ENCODE data around the gene HIGD2A. TPM values are rescaled to one million over a fixed set of nuclear protein-coding genes. Genes with fewer than 3 reads are reported as not detected.
A peak's percentile ranks its signal among the peaks of the same experiment; 100 is the strongest.

HIGD2A gene
- total and polyA plus RNA-seq, 2 donors, result 116 to 161 TPM

DNA sequence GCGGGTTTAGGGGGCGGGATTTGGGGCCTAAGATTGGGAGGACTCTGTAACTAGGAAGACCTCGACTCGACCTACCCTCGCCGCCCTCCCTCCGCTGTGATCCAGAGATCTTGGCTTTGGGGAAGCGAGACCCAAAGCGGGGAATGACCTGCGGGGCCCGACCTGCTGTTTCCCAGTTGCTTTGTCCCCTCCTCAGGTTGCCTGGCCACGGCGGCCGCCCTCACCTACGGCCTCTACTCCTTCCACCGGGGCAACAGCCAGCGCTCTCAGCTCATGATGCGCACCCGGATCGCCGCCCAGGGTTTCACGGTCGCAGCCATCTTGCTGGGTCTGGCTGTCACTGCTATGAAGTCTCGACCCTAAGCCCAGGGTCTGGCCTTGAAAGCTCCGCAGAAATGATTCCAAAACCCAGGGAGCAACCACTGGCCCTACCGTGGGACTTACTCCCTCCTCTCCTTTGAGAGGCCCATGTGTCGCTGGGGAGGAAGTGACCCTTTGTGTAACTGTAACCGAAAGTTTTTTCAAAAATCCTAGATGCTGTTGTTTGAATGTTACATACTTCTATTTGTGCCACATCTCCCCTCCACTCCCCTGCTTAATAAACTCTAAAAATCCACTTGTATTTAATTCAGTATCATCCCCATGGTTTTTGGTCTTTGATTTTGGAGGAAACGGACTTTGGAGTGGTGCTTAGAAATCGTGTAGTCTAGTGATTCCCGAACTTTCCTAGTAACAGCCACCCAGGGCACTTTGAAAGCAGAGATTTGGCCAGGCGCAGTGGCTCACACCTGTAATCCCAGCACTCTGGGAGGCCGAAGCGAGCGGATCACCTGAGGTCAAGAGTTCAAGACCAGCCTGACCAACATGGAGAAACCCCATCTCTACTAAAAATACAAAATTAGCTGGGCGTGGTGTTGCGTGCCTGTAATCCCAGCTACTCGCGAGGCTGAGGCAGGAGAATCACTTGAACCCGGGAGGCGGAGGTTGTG is 878 bp downstream of the HIGD2A start:
- Histone ChIP-seq H3K27me3 (ENCODE audit: control insufficient read depth in 2 of 2, insufficient read depth in 1 of 2, low read length in 1 of 2) (no peaks in the 10 kb centered on the region), H3K4me1 (ENCODE audit: control insufficient read depth in 2 of 2, insufficient read depth in 2 of 2, low read length in 2 of 2) (peaks cover 7 to 22% of the 10 kb centered on the region in 2 donors), H3K27ac (ENCODE audit: low read depth in 1 of 2, low read length in 1 of 2) (peak overlapping the region; percentile 95 to 98), H3K9me3 (ENCODE audit: control insufficient read depth in 2 of 2, insufficient read depth in 1 of 2, low read length in 1 of 2) (peaks cover 0 to 7% of the 10 kb centered on the region in 2 donors), H3K4me3 (ENCODE audit: low read length in 2 of 2) (peak overlapping the region; percentile 70 to 97), H3K36me3 (ENCODE audit: control insufficient read depth in 2 of 2, insufficient read depth in 2 of 2, low read length in 1 of 2) (peaks cover 34 to 51% of the 10 kb centered on the region in 2 donors)
- no peak for DNase-seq (ENCODE audit: low read depth in 6 of 9, low spot score in 9 of 9)
- WGBS, result 29% methylated on average over 41 of the region's 41 CpGs

DNA sequence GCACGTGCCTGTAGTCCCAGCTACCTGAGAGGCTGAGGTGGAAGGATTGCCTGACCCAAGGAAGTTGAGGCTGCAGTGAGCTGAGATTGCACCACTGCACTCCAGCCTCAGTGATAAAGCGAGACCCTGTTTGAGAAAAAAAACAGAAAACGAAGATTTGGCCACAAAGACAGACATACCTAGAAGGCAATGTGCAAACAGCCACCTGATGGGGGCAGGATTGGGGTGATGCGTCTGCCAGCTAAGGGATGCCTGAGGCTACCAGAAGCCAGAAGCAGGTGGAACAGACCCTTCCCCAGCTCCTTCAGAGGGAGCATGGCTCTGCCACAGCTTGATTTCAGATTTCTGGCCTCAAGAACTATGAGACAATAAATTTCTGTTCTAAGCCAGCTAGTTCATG is 2.9 kb downstream of the HIGD2A start:
- DNase-seq (ENCODE audit: low read depth in 6 of 9, low spot score in 9 of 9), result no peak
- peaks cover 39% of the 10 kb centered on the region in 2 donors for H3K36me3 ChIP-seq (ENCODE audit: control insufficient read depth in 2 of 2, insufficient read depth in 2 of 2, low read length in 1 of 2)
- 83% methylated on average over 4 of the region's 4 CpGs for WGBS

DNA sequence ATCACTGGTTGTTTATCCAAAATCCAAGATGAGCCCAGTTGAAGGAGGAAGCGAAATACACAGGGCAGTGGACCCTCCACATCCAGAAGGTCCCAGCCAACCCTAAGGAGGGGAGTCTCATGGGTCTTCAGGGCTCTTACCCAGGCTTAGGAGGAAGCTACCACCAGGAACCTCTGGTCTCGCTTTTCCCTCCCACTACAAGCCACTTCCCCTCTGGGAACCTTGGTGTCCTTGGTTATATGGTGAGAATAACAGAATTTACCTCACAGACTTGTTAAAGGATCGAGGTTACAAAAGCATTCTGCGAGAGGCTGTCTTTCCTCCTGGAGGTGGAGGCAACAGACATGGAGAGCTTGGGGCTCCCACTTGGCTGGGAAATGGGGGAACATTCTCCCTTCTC is 3.4 kb downstream of the HIGD2A start:
- H3K27ac ChIP-seq (ENCODE audit: low read depth in 1 of 2, low read length in 1 of 2), result no peak overlapping the region

More for the DNA sequence above, 2.9 kb downstream of the HIGD2A start:
- Histone ChIP-seq H3K27me3 (ENCODE audit: control insufficient read depth in 2 of 2, insufficient read depth in 1 of 2, low read length in 1 of 2) (no peaks in the 10 kb centered on the region), H3K9me3 (ENCODE audit: control insufficient read depth in 2 of 2, insufficient read depth in 1 of 2, low read length in 1 of 2) (peaks cover 0 to 7% of the 10 kb centered on the region in 2 donors), H3K27ac (ENCODE audit: low read depth in 1 of 2, low read length in 1 of 2) (no peak overlapping the region), H3K4me1 (ENCODE audit: control insufficient read depth in 2 of 2, insufficient read depth in 2 of 2, low read length in 2 of 2) (peaks cover 7 to 21% of the 10 kb centered on the region in 2 donors), H3K4me3 (ENCODE audit: low read length in 2 of 2) (no peak overlapping the region)

DNA sequence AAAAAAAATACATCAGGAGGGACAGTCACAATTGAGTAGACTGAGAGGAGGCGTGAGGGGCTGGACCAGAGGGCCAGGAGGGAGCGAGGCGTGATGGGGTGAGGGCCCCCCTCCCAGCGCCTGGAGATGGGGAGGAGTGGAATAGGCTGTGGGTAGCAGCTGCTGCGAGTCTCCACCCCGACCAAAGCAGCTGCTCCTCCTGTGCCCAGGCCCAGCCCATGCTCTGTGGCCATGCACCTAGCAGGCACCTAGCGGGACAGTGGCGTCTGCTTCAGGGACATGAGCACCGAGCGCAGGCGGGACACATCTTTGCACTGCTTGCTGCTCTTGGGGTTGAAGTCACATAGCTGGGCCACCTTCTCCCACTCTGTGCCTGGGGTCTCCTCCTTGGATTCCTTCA is 4.0 kb downstream of the HIGD2A start:
- WGBS, result 97% methylated on average over 11 of the region's 11 CpGs
- no peaks in the 10 kb centered on the region for H3K27me3 ChIP-seq (ENCODE audit: control insufficient read depth in 2 of 2, insufficient read depth in 1 of 2, low read length in 1 of 2)
- H3K4me1 ChIP-seq (ENCODE audit: control insufficient read depth in 2 of 2, insufficient read depth in 2 of 2, low read length in 2 of 2), result peaks cover 2 to 13% of the 10 kb centered on the region in 2 donors
- no peak overlapping the region for H3K27ac ChIP-seq (ENCODE audit: low read depth in 1 of 2, low read length in 1 of 2)
- no peak for DNase-seq (ENCODE audit: low read depth in 6 of 9, low spot score in 9 of 9)
- peaks cover 41 to 49% of the 10 kb centered on the region in 2 donors for H3K36me3 ChIP-seq (ENCODE audit: control insufficient read depth in 2 of 2, insufficient read depth in 2 of 2, low read length in 1 of 2)
- H3K4me3 ChIP-seq (ENCODE audit: low read length in 2 of 2), result no peak overlapping the region
- peaks cover 0 to 7% of the 10 kb centered on the region in 2 donors for H3K9me3 ChIP-seq (ENCODE audit: control insufficient read depth in 2 of 2, insufficient read depth in 1 of 2, low read length in 1 of 2)

More for the DNA sequence above, 3.4 kb downstream of the HIGD2A start:
- peaks cover 41 to 43% of the 10 kb centered on the region in 2 donors for H3K36me3 ChIP-seq (ENCODE audit: control insufficient read depth in 2 of 2, insufficient read depth in 2 of 2, low read length in 1 of 2)
- 98% methylated on average over 4 of the region's 4 CpGs for WGBS
- no peak overlapping the region for H3K4me3 ChIP-seq (ENCODE audit: low read length in 2 of 2)
- H3K27me3 ChIP-seq (ENCODE audit: control insufficient read depth in 2 of 2, insufficient read depth in 1 of 2, low read length in 1 of 2), result no peaks in the 10 kb centered on the region
- H3K4me1 ChIP-seq (ENCODE audit: control insufficient read depth in 2 of 2, insufficient read depth in 2 of 2, low read length in 2 of 2), result peaks cover 7 to 18% of the 10 kb centered on the region in 2 donors
- no peak for DNase-seq (ENCODE audit: low read depth in 6 of 9, low spot score in 9 of 9)
- H3K9me3 ChIP-seq (ENCODE audit: control insufficient read depth in 2 of 2, insufficient read depth in 1 of 2, low read length in 1 of 2), result peaks cover 0 to 7% of the 10 kb centered on the region in 2 donors

DNA sequence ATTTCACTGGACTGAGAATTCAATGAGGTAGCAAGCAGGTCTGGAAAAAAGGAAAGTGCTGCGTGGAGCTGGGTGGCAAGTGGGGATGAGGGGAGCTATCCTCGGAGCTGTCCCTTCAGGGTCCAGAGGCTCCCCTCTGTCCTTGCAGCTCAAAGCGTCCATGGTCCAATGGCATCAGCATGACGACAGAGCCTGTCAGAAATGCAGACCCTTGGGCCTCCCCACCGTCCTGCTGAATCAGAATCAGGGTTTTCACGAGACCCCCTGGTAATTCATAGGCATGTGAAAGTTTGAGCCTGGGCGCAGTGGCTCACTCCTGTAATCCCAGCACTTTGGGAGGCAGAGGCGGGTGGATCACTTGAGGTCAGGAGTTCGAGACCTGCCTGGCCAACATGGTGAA is 5.5 kb downstream of the HIGD2A start:
- 97% methylated on average over 9 of the region's 9 CpGs for WGBS

DNA sequence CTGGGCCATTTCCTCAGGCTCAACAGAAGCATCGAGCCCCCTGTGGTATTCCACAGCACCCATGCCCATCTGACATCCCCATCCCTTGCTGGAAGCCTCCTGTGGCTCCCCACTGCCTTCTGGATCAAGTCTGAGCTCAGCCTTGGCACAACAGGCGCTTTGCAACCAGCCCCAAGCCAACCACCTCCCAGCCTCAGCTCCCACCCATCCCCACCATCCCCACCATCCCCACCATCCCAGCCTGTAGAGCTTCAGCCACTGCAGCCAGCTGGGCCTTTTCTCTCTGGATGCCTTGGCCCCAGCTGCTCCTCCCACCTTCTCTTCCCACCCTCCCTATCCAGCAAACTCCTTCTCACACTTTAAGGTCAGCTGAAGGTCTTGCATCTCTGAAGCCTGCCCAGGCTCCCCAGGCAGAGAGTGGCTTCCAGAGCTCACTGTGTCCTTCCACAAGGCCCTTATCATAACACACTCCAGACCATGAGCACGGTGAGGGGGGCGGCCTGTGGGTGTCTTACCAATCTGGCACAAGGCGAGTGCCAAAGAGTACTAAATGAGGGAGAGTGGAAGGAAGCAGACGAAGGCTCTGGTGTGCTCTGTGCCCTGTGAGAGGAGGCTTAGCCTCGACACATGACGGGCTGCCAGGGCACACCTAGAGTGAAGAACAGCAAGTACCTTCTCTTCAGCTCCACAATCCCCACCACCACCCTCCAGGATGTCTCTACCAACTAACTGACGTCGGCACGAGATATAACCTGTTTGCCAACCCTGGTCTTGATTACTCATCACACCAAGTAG is 6.5 kb downstream of the HIGD2A start:
- DNase-seq (ENCODE audit: low read depth in 6 of 9, low spot score in 9 of 9), result no peak
- H3K4me1 ChIP-seq (ENCODE audit: control insufficient read depth in 2 of 2, insufficient read depth in 2 of 2, low read length in 2 of 2), result no peaks in the 10 kb centered on the region
- H3K4me3 ChIP-seq (ENCODE audit: low read length in 2 of 2), result no peak overlapping the region
- no peaks in the 10 kb centered on the region for H3K27me3 ChIP-seq (ENCODE audit: control insufficient read depth in 2 of 2, insufficient read depth in 1 of 2, low read length in 1 of 2)
- peaks cover 44 to 52% of the 10 kb centered on the region in 2 donors for H3K36me3 ChIP-seq (ENCODE audit: control insufficient read depth in 2 of 2, insufficient read depth in 2 of 2, low read length in 1 of 2)
- H3K9me3 ChIP-seq (ENCODE audit: control insufficient read depth in 2 of 2, insufficient read depth in 1 of 2, low read length in 1 of 2), result no peaks in the 10 kb centered on the region
- WGBS, result 95% methylated on average over 11 of the region's 11 CpGs
- no peak overlapping the region for H3K27ac ChIP-seq (ENCODE audit: low read depth in 1 of 2, low read length in 1 of 2)

More for the DNA sequence above, 5.5 kb downstream of the HIGD2A start:
- Histone ChIP-seq H3K27me3 (ENCODE audit: control insufficient read depth in 2 of 2, insufficient read depth in 1 of 2, low read length in 1 of 2) (no peaks in the 10 kb centered on the region), H3K9me3 (ENCODE audit: control insufficient read depth in 2 of 2, insufficient read depth in 1 of 2, low read length in 1 of 2) (no peaks in the 10 kb centered on the region), H3K27ac (ENCODE audit: low read depth in 1 of 2, low read length in 1 of 2) (no peak overlapping the region), H3K4me1 (ENCODE audit: control insufficient read depth in 2 of 2, insufficient read depth in 2 of 2, low read length in 2 of 2) (peaks cover 0 to 5% of the 10 kb centered on the region in 2 donors), H3K4me3 (ENCODE audit: low read length in 2 of 2) (no peak overlapping the region), H3K36me3 (ENCODE audit: control insufficient read depth in 2 of 2, insufficient read depth in 2 of 2, low read length in 1 of 2) (peaks cover 44 to 52% of the 10 kb centered on the region in 2 donors)
- DNase-seq (ENCODE audit: low read depth in 6 of 9, low spot score in 9 of 9), result no peak

DNA sequence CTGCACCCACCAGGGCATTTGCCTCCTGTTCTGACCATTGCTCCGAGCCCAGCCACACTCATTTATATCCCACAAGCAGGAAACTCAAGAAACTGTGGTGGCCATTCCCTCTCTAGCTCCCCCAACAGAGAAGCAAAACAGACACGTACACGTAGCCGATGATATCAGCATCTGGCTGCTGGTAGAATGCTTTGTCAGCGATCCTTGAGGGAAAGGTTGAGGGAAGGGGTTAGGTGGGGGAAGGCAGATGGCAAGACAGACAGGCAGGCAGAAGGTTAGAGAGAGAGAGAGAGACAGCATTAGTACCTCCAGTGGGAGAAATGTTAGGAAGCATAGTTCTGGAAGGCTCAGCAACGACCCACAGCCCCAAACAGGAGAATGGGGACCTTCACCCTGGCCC is 7.8 kb downstream of the HIGD2A start:
- Histone ChIP-seq H3K27ac (ENCODE audit: low read depth in 1 of 2, low read length in 1 of 2) (no peak overlapping the region), H3K27me3 (ENCODE audit: control insufficient read depth in 2 of 2, insufficient read depth in 1 of 2, low read length in 1 of 2) (no peaks in the 10 kb centered on the region), H3K4me1 (ENCODE audit: control insufficient read depth in 2 of 2, insufficient read depth in 2 of 2, low read length in 2 of 2) (no peaks in the 10 kb centered on the region), H3K36me3 (ENCODE audit: control insufficient read depth in 2 of 2, insufficient read depth in 2 of 2, low read length in 1 of 2) (peaks cover 40 to 51% of the 10 kb centered on the region in 2 donors), H3K4me3 (ENCODE audit: low read length in 2 of 2) (no peak overlapping the region), H3K9me3 (ENCODE audit: control insufficient read depth in 2 of 2, insufficient read depth in 1 of 2, low read length in 1 of 2) (no peaks in the 10 kb centered on the region)
- DNase-seq (ENCODE audit: low read depth in 6 of 9, low spot score in 9 of 9), result no peak
- 94% methylated on average over 6 of the region's 6 CpGs for WGBS

DNA sequence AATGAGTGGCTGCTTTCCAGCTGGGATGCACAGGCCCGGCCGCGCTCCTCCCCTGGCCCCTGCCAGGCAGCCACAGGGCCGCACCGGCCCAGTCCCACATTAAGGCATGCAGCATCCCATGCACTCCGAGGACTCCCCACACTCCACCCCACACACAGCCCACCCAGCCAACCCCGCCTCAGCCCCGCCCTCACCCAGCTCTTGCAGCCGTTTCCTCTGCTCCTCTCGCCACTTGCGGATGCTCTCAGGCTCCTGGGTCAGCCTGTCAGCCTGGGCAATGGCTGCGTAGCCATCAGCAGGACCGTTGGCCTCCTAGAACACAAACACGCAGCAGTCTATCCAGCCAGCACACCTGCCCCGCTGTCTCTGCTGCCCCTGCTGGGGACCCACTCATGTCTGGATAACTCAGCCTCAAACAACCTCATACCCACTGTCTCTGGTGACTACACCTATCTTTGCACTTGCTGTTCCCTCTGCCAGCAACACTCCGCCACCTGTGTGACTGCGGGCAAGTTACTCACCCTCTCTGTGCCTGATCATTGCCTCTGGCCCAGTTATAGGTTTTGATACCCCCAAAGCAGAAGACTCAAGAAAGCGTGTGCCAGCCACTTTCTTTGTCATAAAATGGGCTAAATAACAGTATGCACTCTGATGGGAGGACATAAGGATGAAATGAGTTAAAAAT is 9.3 kb downstream of the HIGD2A start:
- Histone ChIP-seq H3K9me3 (ENCODE audit: control insufficient read depth in 2 of 2, insufficient read depth in 1 of 2, low read length in 1 of 2) (no peaks in the 10 kb centered on the region), H3K27ac (ENCODE audit: low read depth in 1 of 2, low read length in 1 of 2) (no peak overlapping the region), H3K36me3 (ENCODE audit: control insufficient read depth in 2 of 2, insufficient read depth in 2 of 2, low read length in 1 of 2) (peaks cover 26 to 41% of the 10 kb centered on the region in 2 donors), H3K4me1 (ENCODE audit: control insufficient read depth in 2 of 2, insufficient read depth in 2 of 2, low read length in 2 of 2) (no peaks in the 10 kb centered on the region), H3K27me3 (ENCODE audit: control insufficient read depth in 2 of 2, insufficient read depth in 1 of 2, low read length in 1 of 2) (no peaks in the 10 kb centered on the region), H3K4me3 (ENCODE audit: low read length in 2 of 2) (no peak overlapping the region)
- 97% methylated on average over 18 of the region's 18 CpGs for WGBS
- DNase-seq (ENCODE audit: low read depth in 6 of 9, low spot score in 9 of 9), result no peak
